Activated T-helper 1 cell treated with anti-CD3 and anti-CD28 coated beads, Interleukin-12 subunit alpha, Interleukin-12 subunit beta, Interleukin-2, Interleukin-4 antibody, amounts not matched to agents 30 ng/mL and 10 ng/mL and 1 ng/mL, durations not matched to agents 14 hours and 24 hours and 36 hours (primary cell): ENCODE data around the gene BRMS1L. TPM values are rescaled to one million over a fixed set of nuclear protein-coding genes. Genes with fewer than 3 reads are reported as not detected.

Experiments used
- total RNA-seq: library from RNA; stranded (reverse); gene quantifications from 2 replicates; pipeline ENCODE4 v1.2.3, GENCODE V29; 2022

The BRMS1L gene
- total RNA-seq, 1 donor from 2014 or later, result 9.1 TPM

Other genes starting within 250 kb of the BRMS1L start
- 40.3 and 48.5 TPM in 2 replicates for gene RALGAPA1, start 17.0 kb upstream of the BRMS1L start, total RNA-seq